ENCODE measurements around the gene SYCP2L.
A peak's percentile ranks its signal among the peaks of the same experiment; 100 is the strongest.

Gene SYCP2L

DNA sequence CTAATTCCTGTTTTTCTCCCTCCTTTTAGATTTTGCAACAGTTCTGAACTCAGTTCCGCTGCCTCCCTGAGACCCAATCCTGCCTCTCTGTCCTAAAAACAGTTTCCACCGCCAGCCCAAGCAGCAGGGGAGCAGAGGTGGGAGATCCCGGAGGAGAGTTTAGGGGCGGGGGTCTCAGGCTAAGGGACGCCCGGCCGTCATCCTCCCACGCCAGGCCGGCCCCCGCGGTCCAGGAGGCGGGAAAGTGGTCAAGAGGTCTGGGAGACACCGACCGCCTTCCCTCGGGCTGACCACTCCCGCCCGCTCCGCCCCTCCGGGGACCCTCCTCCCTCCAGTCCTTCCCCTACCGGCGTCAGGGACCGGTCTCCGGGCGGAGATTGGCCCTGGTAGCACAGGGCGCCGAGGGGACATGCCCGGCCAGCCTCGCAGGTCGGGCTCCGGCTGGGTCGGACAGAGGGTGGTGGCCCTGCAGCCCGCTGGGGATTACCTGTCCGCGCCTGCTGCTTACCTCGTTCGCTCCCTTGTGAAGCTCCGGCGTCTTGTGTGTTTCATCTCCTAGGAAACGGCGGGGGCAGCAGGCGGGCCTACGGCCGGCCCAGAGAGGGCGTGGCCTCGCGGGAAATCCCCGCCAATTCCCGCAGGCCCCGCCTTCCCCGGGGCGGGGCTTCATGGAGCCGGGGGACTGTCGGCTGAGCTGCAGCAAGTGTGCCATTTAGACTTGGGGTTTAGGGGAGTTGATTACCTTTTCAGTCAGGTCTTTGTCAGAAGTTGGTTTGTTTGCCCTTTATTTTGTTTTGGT, 48.7 kb upstream of the SYCP2L start, which contains the start of gene MAK (continued):
- TF ChIP-seq ZBTB26 (tag by site-specific recombination; optimal IDR thresholded peaks at IDR 0.05) (peak; percentile 47), ZNF624 (tag by site-specific recombination; IDR thresholded peaks at IDR 0.05) (no peak), MEIS1 (CRISPR knock-in tag; IDR thresholded peaks at IDR 0.05; ENCODE audit: borderline replicate concordance) (no peak), ZNF112 (tag by site-specific recombination; IDR thresholded peaks at IDR 0.05) (no peak), ZBTB7A (tag by site-specific recombination; IDR thresholded peaks at IDR 0.05; ENCODE audit: low read depth) (peak; percentile 89), GLI2 (tag by site-specific recombination; IDR thresholded peaks at IDR 0.05; ENCODE audit: borderline replicate concordance, low read depth) (no peak), ZNF174 (tag by site-specific recombination; IDR thresholded peaks at IDR 0.05) (no peak), PATZ1 (tag by site-specific recombination; IDR thresholded peaks at IDR 0.05) (peak; percentile 70), ZEB2 (tag by site-specific recombination; IDR thresholded peaks at IDR 0.05) (peak; percentile 91), EGR2 (tag by site-specific recombination; IDR thresholded peaks at IDR 0.05; ENCODE audit: low read depth) (peak; percentile 83), SETDB1 (IDR thresholded peaks at IDR 0.05; ENCODE audit: insufficient read length, low read length) (no peak), ZNF747 (tag by site-specific recombination; IDR thresholded peaks at IDR 0.05) (no peak), ATF2 (tag by site-specific recombination; IDR thresholded peaks at IDR 0.05; ENCODE audit: low read depth) (no peak), PRDM10 (tag by site-specific recombination; IDR thresholded peaks at IDR 0.05) (peak; percentile 73), ZNF202 (tag by site-specific recombination; IDR thresholded peaks at IDR 0.05; ENCODE audit: borderline replicate concordance) (no peak), ZNF596 (tag by site-specific recombination; IDR thresholded peaks at IDR 0.05) (no peak), ZNF843 (tag by site-specific recombination; IDR thresholded peaks at IDR 0.05) (0 out of 2 replicates have a peak, but pooled peaks have one; percentile 16), ZNF544 (tag by site-specific recombination; IDR thresholded peaks at IDR 0.05) (no peak)
- TF ChIP-seq, protein P1, sequence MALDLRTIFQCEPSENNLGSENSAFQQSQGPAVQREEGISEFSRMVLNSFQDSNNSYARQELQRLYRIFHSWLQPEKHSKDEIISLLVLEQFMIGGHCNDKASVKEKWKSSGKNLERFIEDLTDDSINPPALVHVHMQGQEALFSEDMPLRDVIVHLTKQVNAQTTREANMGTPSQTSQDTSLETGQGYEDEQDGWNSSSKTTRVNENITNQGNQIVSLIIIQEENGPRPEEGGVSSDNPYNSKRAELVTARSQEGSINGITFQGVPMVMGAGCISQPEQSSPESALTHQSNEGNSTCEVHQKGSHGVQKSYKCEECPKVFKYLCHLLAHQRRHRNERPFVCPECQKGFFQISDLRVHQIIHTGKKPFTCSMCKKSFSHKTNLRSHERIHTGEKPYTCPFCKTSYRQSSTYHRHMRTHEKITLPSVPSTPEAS (tag by site-specific recombination; IDR thresholded peaks at IDR 0.05): no peak
- TF ChIP-seq, protein P2, sequence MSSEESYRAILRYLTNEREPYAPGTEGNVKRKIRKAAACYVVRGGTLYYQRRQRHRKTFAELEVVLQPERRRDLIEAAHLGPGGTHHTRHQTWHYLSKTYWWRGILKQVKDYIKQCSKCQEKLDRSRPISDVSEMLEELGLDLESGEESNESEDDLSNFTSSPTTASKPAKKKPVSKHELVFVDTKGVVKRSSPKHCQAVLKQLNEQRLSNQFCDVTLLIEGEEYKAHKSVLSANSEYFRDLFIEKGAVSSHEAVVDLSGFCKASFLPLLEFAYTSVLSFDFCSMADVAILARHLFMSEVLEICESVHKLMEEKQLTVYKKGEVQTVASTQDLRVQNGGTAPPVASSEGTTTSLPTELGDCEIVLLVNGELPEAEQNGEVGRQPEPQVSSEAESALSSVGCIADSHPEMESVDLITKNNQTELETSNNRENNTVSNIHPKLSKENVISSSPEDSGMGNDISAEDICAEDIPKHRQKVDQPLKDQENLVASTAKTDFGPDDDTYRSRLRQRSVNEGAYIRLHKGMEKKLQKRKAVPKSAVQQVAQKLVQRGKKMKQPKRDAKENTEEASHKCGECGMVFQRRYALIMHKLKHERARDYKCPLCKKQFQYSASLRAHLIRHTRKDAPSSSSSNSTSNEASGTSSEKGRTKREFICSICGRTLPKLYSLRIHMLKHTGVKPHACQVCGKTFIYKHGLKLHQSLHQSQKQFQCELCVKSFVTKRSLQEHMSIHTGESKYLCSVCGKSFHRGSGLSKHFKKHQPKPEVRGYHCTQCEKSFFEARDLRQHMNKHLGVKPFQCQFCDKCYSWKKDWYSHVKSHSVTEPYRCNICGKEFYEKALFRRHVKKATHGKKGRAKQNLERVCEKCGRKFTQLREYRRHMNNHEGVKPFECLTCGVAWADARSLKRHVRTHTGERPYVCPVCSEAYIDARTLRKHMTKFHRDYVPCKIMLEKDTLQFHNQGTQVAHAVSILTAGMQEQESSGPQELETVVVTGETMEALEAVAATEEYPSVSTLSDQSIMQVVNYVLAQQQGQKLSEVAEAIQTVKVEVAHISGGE (tag by site-specific recombination; conservative IDR thresholded peaks at IDR 0.05; ENCODE audit: low read depth): no peak; the same call in 1 of the 2 replicates
- TF ChIP-seq, protein P3, sequence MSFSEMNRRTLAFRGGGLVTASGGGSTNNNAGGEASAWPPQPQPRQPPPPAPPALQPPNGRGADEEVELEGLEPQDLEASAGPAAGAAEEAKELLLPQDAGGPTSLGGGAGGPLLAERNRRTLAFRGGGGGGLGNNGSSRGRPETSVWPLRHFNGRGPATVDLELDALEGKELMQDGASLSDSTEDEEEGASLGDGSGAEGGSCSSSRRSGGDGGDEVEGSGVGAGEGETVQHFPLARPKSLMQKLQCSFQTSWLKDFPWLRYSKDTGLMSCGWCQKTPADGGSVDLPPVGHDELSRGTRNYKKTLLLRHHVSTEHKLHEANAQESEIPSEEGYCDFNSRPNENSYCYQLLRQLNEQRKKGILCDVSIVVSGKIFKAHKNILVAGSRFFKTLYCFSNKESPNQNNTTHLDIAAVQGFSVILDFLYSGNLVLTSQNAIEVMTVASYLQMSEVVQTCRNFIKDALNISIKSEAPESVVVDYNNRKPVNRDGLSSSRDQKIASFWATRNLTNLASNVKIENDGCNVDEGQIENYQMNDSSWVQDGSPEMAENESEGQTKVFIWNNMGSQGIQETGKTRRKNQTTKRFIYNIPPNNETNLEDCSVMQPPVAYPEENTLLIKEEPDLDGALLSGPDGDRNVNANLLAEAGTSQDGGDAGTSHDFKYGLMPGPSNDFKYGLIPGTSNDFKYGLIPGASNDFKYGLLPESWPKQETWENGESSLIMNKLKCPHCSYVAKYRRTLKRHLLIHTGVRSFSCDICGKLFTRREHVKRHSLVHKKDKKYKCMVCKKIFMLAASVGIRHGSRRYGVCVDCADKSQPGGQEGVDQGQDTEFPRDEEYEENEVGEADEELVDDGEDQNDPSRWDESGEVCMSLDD (tag by site-specific recombination; IDR thresholded peaks at IDR 0.05): 0 out of 2 replicates have a peak, but pooled peaks have one; percentile 25
